K562 (cell line): ENCODE measurements around the gene COX6A1. TPM values are rescaled to one million over a fixed set of nuclear protein-coding genes. Genes with fewer than 3 reads are reported as not detected.

Source experiments
- BCOR ChIP-seq: fragments of 450-650 bp; IDR thresholded peaks from 2 replicates; pipeline ENCODE4 v1.6.1; 2016
- CHD2 ChIP-seq: IDR thresholded peaks from 2 replicates; pipeline ENCODE4 v1.6.1; 2011; ENCODE audit warnings: low read depth, low read length
- MECOM ChIP-seq: fragments of 250-450 bp; sonication (Bioruptor Pico); IDR thresholded peaks from 2 replicates; pipeline ENCODE4 v1.8.0; 2022; ENCODE audit warnings: inconsistent platforms
- NFATC3 ChIP-seq: fragments of 450-650 bp; IDR thresholded peaks from 2 replicates; pipeline ENCODE4 v1.6.1; 2017; ENCODE audit warnings: mild to moderate bottlenecking
- POU5F1 ChIP-seq: fragments of 150-350 bp; IDR thresholded peaks from 2 replicates; pipeline ENCODE4 v1.6.1; 2014; ENCODE audit warnings: borderline replicate concordance, low read length, low read depth, mild to moderate bottlenecking; ENCODE audit not compliant: partially characterized antibody
- PRMT5 ChIP-seq: sonication (generic); formaldehyde crosslinking; IDR thresholded peaks from 2 replicates; pipeline ENCODE4 v1.5.0; 2020; ENCODE audit warnings: missing genetic modification reagents
- SAP30 ChIP-seq: fragments of 200-600 bp; sonication (generic); IDR thresholded peaks from 2 replicates; pipeline ENCODE4 v1.6.1; 2012; ENCODE audit warnings: borderline replicate concordance, low read depth, mild to moderate bottlenecking, moderate library complexity, low read length, control low read depth, inconsistent platforms; ENCODE audit not compliant: insufficient read depth, poor library complexity, severe bottlenecking
- SLC30A9 ChIP-seq: fragments of 250-450 bp; sonication (Bioruptor Pico); IDR thresholded peaks from 2 replicates; pipeline ENCODE4 v1.8.0; 2022; ENCODE audit warnings: mild to moderate bottlenecking, moderate library complexity
- ZKSCAN8 ChIP-seq: fragments of 200-800 bp; sonication (Bioruptor generic); IDR thresholded peaks from 2 replicates; pipeline ENCODE4 v1.6.1; 2016; ENCODE audit warnings: missing genetic modification characterization, missing compliant biosample characterization
- ZNF174 ChIP-seq: fragments of 250-450 bp; sonication (Bioruptor Pico); IDR thresholded peaks from 2 replicates; pipeline ENCODE4 v1.4.0; 2020; ENCODE audit warnings: mild to moderate bottlenecking
- ZNF707 ChIP-seq: fragments of 250-450 bp; sonication (Bioruptor Pico); conservative IDR thresholded peaks from 2 replicates; pipeline ENCODE4 v1.8.0; 2022; ENCODE audit warnings: inconsistent platforms, mild to moderate bottlenecking, moderate library complexity
- polyA plus RNA-seq, 8 experiments: library from polyadenylated mRNA; depleted of rRNA in 4 of 8; stranded (reverse) in 5 of 8; unstranded in 3 of 8; fragments of >200 nt; fragmentation: Nextera tagmentation in 2 of 8; fragmentation: Illumina TruSeq in 1 of 8; extraction: Ambion mirVana in 2 of 8; extraction: Trizol in 1 of 8; gene quantifications; 2 replicates each; pipeline versions ENCODE4 v1.2.1 to v1.2.3, GENCODE V29; 2011 to 2014; ENCODE audit warnings: inconsistent platforms in 1 of 8, missing spikeins in 1 of 8
- total RNA-seq, 7 experiments: library from RNA; depleted of rRNA in 6 of 7; stranded (reverse); fragments of >200 nt in 6 of 7; fragmentation: Illumina TruSeq in 2 of 7; extraction: Trizol in 2 of 7; gene quantifications; 2 replicates each; pipeline versions ENCODE4 v1.2.1 to v1.2.3, GENCODE V29; 2011 to 2021; ENCODE audit warnings: low replicate concordance in 1 of 7
- TF ChIP-seq, protein P1 (sequence below): fragments of 450-650 bp; formaldehyde crosslinking; IDR thresholded peaks from 2 replicates; pipeline ENCODE4 v1.4.0; 2020; ENCODE audit warnings: mild to moderate bottlenecking, moderate library complexity
- TF ChIP-seq, protein P2 (sequence below), 2 experiments: fragments of 150-350 bp in 1 of 2; IDR thresholded peaks; 2 replicates each; pipeline ENCODE4 v1.6.1; 2012 to 2016; ENCODE audit warnings: low read depth in 2 of 2, low read length in 2 of 2, mild to moderate bottlenecking in 1 of 2, moderate library complexity in 1 of 2
- TF ChIP-seq, protein P3 (sequence below), 2 experiments: fragments of 450-650 bp; IDR thresholded peaks; 2 replicates each; pipeline ENCODE4 v1.6.1; 2016; ENCODE audit warnings: mild to moderate bottlenecking in 2 of 2, borderline replicate concordance in 1 of 2, low read depth in 1 of 2, moderate library complexity in 1 of 2

The COX6A1 gene
- total and polyA plus RNA-seq, 9 of the 15 experiments (the other 6 are each of a cell fraction or from before 2014, with no cell fraction given), result 414 to 4,142 (median 931) TPM

DNA sequence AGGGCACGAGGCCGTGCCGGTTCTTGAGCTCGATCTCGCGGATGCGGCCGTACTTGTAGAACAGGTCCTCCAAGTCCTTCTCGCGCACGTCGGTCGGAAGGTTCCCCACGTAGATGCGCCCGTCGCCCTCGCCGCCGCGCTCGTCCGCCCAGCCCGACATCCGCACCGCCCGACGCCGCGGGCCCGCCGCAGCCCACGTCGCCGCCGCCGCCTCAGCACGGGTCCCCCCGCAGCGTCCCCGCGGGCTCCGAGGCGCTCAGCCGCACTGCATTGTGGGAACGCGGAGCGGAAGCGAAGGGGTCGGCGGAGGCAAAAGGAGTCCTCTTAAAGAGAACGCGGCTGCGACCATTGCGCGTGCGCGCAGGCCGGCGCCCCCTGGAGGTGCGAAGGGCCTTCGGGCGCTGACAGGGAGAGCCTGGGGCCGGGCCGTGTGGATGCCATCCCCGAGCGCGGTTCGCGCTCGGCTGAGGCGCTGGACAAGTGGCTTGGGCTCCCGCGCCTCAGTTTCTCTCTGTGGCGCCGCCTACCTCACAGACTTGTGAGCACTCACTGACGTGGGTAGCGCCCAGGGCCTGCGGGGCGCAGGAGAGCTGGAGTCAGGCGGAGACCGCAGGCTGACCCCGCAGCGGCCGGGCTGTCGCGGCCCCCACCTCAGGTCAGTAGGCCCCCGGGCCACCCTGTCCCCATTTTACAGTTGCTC lies 31.7 kb downstream of the COX6A1 start, which contains the start of gene SRSF9 (continued):
- peak; percentile 83; the same call in 1 of the 2 replicates for TF ChIP-seq BCOR
- TF ChIP-seq ZNF707 (CRISPR knock-in tag), result no peak
- no peak for TF ChIP-seq ZKSCAN8
- no peak for TF ChIP-seq PRMT5 (CRISPR knock-in tag)
- no peak for TF ChIP-seq NFATC3
- no peak for TF ChIP-seq SLC30A9
- TF ChIP-seq, protein P1, sequence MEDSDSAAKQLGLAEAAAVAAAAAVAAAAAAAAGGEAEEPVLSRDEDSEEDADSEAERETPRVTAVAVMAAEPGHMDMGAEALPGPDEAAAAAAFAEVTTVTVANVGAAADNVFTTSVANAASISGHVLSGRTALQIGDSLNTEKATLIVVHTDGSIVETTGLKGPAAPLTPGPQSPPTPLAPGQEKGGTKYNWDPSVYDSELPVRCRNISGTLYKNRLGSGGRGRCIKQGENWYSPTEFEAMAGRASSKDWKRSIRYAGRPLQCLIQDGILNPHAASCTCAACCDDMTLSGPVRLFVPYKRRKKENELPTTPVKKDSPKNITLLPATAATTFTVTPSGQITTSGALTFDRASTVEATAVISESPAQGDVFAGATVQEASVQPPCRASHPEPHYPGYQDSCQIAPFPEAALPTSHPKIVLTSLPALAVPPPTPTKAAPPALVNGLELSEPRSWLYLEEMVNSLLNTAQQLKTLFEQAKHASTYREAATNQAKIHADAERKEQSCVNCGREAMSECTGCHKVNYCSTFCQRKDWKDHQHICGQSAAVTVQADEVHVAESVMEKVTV (CRISPR knock-in tag), result no peak
- TF ChIP-seq ZNF174 (CRISPR knock-in tag), result no peak
- peak; percentile 32 for TF ChIP-seq SAP30
- TF ChIP-seq, protein P2, sequence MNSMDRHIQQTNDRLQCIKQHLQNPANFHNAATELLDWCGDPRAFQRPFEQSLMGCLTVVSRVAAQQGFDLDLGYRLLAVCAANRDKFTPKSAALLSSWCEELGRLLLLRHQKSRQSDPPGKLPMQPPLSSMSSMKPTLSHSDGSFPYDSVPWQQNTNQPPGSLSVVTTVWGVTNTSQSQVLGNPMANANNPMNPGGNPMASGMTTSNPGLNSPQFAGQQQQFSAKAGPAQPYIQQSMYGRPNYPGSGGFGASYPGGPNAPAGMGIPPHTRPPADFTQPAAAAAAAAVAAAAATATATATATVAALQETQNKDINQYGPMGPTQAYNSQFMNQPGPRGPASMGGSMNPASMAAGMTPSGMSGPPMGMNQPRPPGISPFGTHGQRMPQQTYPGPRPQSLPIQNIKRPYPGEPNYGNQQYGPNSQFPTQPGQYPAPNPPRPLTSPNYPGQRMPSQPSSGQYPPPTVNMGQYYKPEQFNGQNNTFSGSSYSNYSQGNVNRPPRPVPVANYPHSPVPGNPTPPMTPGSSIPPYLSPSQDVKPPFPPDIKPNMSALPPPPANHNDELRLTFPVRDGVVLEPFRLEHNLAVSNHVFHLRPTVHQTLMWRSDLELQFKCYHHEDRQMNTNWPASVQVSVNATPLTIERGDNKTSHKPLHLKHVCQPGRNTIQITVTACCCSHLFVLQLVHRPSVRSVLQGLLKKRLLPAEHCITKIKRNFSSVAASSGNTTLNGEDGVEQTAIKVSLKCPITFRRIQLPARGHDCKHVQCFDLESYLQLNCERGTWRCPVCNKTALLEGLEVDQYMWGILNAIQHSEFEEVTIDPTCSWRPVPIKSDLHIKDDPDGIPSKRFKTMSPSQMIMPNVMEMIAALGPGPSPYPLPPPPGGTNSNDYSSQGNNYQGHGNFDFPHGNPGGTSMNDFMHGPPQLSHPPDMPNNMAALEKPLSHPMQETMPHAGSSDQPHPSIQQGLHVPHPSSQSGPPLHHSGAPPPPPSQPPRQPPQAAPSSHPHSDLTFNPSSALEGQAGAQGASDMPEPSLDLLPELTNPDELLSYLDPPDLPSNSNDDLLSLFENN (IDR thresholded peaks at IDR 0.05; ENCODE audit: low read depth in 2 of 2, low read length in 2 of 2), result no peak
- no peak for TF ChIP-seq POU5F1
- 0 out of 2 replicates have a peak, but pooled peaks have one; percentile 14 for TF ChIP-seq CHD2
- TF ChIP-seq MECOM (CRISPR knock-in tag), result no peak
- TF ChIP-seq, protein P3, sequence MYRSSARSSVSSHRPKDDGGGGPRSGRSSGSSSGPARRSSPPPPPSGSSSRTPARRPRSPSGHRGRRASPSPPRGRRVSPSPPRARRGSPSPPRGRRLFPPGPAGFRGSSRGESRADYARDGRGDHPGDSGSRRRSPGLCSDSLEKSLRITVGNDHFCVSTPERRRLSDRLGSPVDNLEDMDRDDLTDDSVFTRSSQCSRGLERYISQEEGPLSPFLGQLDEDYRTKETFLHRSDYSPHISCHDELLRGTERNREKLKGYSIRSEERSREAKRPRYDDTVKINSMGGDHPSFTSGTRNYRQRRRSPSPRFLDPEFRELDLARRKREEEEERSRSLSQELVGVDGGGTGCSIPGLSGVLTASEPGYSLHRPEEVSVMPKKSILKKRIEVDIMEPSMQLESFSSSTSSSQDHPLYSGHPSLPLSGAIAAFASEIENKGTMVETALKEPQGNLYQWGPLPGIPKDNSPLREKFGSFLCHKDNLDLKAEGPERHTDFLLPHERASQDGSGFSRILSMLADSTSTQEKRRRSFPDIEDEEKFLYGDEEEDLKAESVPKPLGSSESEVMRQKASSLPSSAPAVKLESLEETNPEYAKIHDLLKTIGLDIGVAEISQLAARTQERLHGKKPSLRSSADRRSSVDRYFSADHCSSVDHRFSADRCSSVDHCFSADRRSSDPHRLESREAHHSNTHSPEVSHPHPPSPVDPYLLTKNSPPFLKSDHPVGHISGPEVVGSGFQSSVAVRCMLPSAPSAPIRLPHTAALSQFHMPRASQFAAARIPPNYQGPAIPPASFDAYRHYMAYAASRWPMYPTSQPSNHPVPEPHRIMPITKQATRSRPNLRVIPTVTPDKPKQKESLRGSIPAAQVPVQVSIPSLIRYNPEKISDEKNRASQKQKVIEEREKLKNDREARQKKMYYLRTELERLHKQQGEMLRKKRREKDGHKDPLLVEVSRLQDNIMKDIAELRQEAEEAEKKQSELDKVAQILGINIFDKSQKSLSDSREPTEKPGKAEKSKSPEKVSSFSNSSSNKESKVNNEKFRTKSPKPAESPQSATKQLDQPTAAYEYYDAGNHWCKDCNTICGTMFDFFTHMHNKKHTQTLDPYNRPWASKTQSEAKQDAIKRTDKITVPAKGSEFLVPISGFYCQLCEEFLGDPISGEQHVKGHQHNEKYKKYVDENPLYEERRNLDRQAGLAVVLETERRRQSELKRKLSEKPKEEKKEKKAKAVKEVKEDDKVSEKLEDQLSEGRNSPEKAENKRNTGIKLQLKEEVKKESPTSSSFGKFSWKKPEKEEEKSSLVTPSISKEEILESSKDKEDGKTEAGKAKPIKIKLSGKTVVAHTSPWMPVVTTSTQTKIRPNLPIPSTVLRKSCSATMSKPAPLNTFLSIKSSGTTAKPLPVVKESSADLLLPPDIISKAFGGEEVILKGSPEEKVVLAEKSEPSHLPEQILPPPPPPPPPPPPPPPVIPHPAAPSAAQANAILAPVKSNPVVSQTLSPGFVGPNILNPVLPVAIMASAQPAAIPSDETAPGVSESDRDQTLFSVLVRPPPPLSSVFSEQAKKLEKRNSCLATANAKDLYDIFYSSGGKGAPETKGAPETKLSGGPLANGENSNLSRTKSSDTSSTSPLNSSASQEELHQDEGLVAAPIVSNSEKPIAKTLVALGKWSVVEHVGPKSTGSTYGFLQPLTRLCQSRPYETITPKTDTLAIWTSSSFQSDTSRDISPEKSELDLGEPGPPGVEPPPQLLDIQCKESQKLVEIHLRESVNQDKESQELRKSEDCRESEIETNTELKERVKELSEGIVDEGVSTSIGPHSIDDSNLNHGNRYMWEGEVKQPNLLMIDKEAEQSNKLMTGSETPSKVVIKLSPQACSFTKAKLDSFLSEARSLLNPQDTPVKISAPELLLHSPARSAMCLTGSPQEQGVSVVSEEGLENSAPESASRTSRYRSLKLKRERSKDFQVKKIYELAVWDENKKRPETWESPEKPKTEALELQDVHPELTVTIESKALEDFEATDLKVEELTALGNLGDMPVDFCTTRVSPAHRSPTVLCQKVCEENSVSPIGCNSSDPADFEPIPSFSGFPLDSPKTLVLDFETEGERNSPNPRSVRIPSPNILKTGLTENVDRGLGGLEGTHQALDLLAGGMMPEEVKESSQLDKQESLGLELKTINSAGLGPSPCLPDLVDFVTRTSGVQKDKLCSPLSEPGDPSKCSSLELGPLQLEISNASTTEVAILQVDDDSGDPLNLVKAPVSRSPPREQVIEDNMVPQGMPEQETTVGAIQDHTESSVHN (IDR thresholded peaks at IDR 0.05; ENCODE audit: borderline replicate concordance in 1 of 2, low read depth in 1 of 2), result no peak
